OCI-LY1 (cell line): Measurements from ENCODE around the gene CBX4.
A peak's percentile ranks its signal among the peaks of the same experiment; 100 is the strongest.

Experiments used
- H2AFZ ChIP-seq: fragments of 200-600 bp; sonication (generic), shearing (Covaris generic); 2 replicates; pipeline ENCODE4 v1.6.0; 2014; ENCODE audit warnings: antibody characterized with exemption, mild to moderate bottlenecking, low read length
- H3F3A ChIP-seq: fragments of 200-600 bp; sonication (generic), shearing (Covaris generic); 2 replicates; pipeline ENCODE4 v1.6.0; 2014; ENCODE audit warnings: mild to moderate bottlenecking, antibody characterized with exemption, low read length, moderate library complexity; ENCODE audit not compliant: insufficient read depth
- H3K27ac ChIP-seq: fragments of 200-600 bp; sonication (generic); 2 replicates; pipeline ENCODE4 v1.5.1; 2014; ENCODE audit warnings: low read length, mixed run types, mild to moderate bottlenecking, low read depth; ENCODE audit not compliant: poor library complexity, severe bottlenecking
- H3K27me3 ChIP-seq: fragments of 200-600 bp; sonication (generic); 2 replicates; pipeline ENCODE4 v1.6.0; 2014; ENCODE audit warnings: antibody characterized with exemption, mild to moderate bottlenecking, low read length, moderate library complexity; ENCODE audit not compliant: insufficient read depth
- H3K36me3 ChIP-seq: fragments of 200-600 bp; sonication (generic); 2 replicates; pipeline ENCODE4 v1.6.1; 2014; ENCODE audit warnings: mild to moderate bottlenecking, antibody characterized with exemption, low read length, moderate library complexity, mixed read lengths; ENCODE audit not compliant: insufficient read depth
- H3K4me1 ChIP-seq: fragments of 200-600 bp; sonication (generic); 2 replicates; pipeline ENCODE4 v1.5.1; 2014; ENCODE audit warnings: mild to moderate bottlenecking, low read length, moderate library complexity; ENCODE audit not compliant: insufficient read depth, severe bottlenecking
- H3K4me2 ChIP-seq: fragments of 200-600 bp; sonication (generic), shearing (Covaris generic); 2 replicates; pipeline ENCODE4 v1.6.1; 2014; ENCODE audit warnings: low read length
- H3K4me3 ChIP-seq: fragments of 200-600 bp; sonication (generic); 2 replicates; pipeline ENCODE4 v1.5.1; 2014; ENCODE audit warnings: low read length, low read depth, mild to moderate bottlenecking, mixed read lengths; ENCODE audit not compliant: poor library complexity, severe bottlenecking
- H3K79me2 ChIP-seq: fragments of 200-600 bp; shearing (Covaris generic); 2 replicates; pipeline ENCODE4 v1.6.1; 2016; ENCODE audit warnings: mixed run types, low read length, mixed read lengths; ENCODE audit not compliant: insufficient read depth
- H3K9ac ChIP-seq: fragments of 200-600 bp; sonication (generic), shearing (Covaris generic); 2 replicates; pipeline ENCODE4 v1.6.1; 2014; ENCODE audit warnings: mild to moderate bottlenecking, low read length, mixed read lengths
- H3K9me2 ChIP-seq: fragments of 200-600 bp; sonication (generic), shearing (Covaris generic); 2 replicates; pipeline ENCODE4 v1.6.1; 2014; ENCODE audit warnings: low read depth, mild to moderate bottlenecking, low read length, mixed read lengths
- H3K9me3 ChIP-seq: fragments of 200-600 bp; shearing (Covaris generic); 2 replicates; pipeline ENCODE4 v1.6.1; 2014; ENCODE audit warnings: low read length, mixed read lengths
- H4K20me1 ChIP-seq: fragments of 200-600 bp; sonication (generic), shearing (Covaris generic); 2 replicates; pipeline ENCODE4 v1.6.0; 2016; ENCODE audit warnings: mild to moderate bottlenecking, low read length; ENCODE audit not compliant: insufficient read depth
- EZH2 ChIP-seq: fragments of 200-600 bp; sonication (generic), shearing (Covaris generic); IDR thresholded peaks from 2 replicates; pipeline ENCODE4 v1.8.0; 2017; ENCODE audit warnings: borderline replicate concordance, mixed run types, mild to moderate bottlenecking, antibody characterized with exemption, low read length, moderate library complexity, mixed read lengths
- TF ChIP-seq, protein P1 (sequence below): fragments of 200-600 bp; sonication (generic), shearing (Covaris generic); IDR thresholded peaks from 2 replicates; pipeline ENCODE4 v1.5.1; 2017; ENCODE audit warnings: mild to moderate bottlenecking, antibody characterized with exemption, low read length, moderate library complexity, mixed read lengths

The CBX4 gene

DNA sequence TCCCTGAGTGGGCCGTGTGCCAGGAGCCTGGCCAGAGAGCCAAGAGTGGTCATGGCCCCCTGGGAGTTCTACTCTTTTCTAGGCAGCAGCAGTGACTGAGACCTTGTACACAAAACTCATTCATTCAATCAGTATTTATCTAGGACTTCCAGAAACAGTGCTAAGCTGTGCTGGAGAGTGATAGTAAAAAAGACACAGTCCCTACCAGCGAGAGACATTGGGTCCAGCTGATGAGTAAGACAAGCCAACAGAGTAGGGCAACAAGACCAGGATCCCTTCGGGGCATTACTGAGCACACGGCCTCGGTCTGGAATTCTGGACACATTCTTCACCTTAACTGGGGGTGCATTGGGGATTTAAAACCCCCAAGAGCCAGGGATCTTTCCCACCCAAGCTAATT is 20.2 kb downstream of the CBX4 start:
- Histone ChIP-seq H3K36me3 (no peaks in the 10 kb centered on the region), H3K4me2 (no peak overlapping the region), H2AFZ (no peak overlapping the region), H4K20me1 (no peaks in the 10 kb centered on the region), H3K27ac (no peak overlapping the region), H3K9ac (no peak overlapping the region), H3F3A (no peaks in the 10 kb centered on the region), H3K27me3 (no peaks in the 10 kb centered on the region; the same call in 1 of the 2 replicates), H3K9me2 (no peaks in the 10 kb centered on the region), H3K4me3 (no peak overlapping the region), H3K4me1 (peaks cover 18% of the 10 kb centered on the region), H3K79me2 (no peaks in the 10 kb centered on the region), H3K9me3 (no peaks in the 10 kb centered on the region)
- no peak for TF ChIP-seq EZH2
- TF ChIP-seq, protein P1, sequence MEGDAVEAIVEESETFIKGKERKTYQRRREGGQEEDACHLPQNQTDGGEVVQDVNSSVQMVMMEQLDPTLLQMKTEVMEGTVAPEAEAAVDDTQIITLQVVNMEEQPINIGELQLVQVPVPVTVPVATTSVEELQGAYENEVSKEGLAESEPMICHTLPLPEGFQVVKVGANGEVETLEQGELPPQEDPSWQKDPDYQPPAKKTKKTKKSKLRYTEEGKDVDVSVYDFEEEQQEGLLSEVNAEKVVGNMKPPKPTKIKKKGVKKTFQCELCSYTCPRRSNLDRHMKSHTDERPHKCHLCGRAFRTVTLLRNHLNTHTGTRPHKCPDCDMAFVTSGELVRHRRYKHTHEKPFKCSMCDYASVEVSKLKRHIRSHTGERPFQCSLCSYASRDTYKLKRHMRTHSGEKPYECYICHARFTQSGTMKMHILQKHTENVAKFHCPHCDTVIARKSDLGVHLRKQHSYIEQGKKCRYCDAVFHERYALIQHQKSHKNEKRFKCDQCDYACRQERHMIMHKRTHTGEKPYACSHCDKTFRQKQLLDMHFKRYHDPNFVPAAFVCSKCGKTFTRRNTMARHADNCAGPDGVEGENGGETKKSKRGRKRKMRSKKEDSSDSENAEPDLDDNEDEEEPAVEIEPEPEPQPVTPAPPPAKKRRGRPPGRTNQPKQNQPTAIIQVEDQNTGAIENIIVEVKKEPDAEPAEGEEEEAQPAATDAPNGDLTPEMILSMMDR, result no peak

DNA sequence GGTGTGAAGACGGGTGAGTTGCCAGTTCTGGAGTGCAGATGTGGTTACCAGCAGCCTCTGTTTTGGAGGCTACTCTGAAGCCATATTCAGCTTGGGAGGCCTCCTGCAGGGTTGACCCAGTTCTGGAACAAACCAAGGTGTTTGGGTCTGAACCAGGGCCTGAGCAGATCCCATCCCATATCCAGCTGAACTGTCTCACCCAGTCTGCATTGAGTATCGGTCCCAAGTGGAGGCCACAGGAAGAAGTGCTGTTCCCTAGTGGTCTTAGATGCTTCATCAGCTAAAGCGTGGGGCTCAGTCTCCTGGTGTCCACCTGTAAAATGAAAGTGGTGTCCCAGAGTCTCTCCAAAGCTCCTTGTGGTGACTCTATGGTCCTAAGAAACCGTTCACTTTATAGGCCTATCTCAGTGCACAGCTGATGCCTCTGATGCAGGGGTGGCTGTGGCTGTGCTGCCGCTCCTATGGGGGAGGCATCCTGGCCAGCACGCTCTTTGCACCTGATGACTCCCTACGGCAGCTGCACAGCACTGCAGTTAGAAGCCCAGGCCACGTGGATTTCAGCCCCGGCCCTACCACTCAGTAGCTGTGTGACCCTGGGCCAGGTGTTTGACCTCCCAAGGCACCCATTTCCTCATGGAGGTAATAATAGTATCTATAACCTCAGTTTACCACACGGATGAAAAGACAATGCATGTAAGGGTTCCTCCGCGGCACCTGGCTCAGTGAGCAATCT is 21.0 kb downstream of the CBX4 start:
- TF ChIP-seq EZH2, result no peak
- TF ChIP-seq, protein P1, result peak; percentile 16; the same call in 1 of the 2 replicates
- Histone ChIP-seq H3K4me3 (no peak overlapping the region), H3K4me1 (peaks cover 22% of the 10 kb centered on the region), H3K9me3 (no peaks in the 10 kb centered on the region), H3K4me2 (0 out of 2 replicates have a peak overlapping the region, but pooled peaks have one; percentile 5), H3K36me3 (no peaks in the 10 kb centered on the region), H3K9ac (no peak overlapping the region), H4K20me1 (no peaks in the 10 kb centered on the region), H3K79me2 (no peaks in the 10 kb centered on the region), H3K9me2 (no peaks in the 10 kb centered on the region), H2AFZ (no peak overlapping the region), H3K27ac (no peak overlapping the region), H3F3A (no peaks in the 10 kb centered on the region), H3K27me3 (no peaks in the 10 kb centered on the region; the same call in 1 of the 2 replicates)

DNA sequence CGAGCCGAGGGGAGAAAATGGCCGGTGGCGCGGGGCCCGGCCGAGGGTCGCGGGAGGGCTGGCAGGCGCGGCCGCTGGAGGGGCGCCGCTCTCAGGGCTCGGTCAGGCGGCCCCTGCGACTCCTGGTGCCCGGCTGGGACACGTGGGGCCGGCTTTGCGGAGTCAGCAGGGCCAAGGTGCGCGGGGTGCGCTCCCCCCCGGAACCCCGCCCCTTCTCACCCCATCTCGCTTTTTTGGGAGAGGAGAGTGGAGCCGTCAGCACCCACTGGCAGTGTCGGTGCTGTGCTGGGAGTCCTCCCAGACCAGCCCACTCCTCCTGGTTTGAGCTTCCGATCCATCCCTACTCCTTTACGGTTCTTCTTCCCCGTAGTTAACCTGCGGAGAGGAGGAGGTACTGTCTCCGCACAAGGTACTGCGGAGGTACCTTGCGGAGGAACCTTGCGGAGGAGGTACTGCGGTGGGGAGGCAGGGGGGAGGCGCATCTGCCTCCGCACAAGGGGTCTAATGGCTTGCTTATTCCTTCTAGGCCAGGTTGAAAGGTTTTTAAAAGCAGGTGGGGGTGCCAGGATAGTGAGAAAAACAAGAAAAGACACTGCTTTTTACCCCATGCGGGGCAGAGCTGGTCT is 23.3 kb downstream of the CBX4 start:
- Histone ChIP-seq H3K79me2 (no peaks in the 10 kb centered on the region), H3F3A (no peaks in the 10 kb centered on the region), H3K27ac (no peak overlapping the region), H3K9me2 (no peaks in the 10 kb centered on the region), H3K9ac (no peak overlapping the region), H3K27me3 (no peaks in the 10 kb centered on the region), H4K20me1 (no peaks in the 10 kb centered on the region), H3K9me3 (no peaks in the 10 kb centered on the region), H3K36me3 (no peaks in the 10 kb centered on the region), H2AFZ (no peak overlapping the region), H3K4me1 (peaks cover 43% of the 10 kb centered on the region), H3K4me2 (no peak overlapping the region), H3K4me3 (no peak overlapping the region)
- TF ChIP-seq EZH2, result no peak
- TF ChIP-seq, protein P1, result no peak
